Measurements from ENCODE around the gene ERCC2. TPM values are rescaled to one million over a fixed set of nuclear protein-coding genes. Genes with fewer than 3 reads are reported as not detected.

ERCC2 gene
- total and polyA plus RNA-seq, 2 of the 8 experiments (the other 6 are each of a cell fraction or from before 2014, with no cell fraction given) = 107 to 117 TPM

DNA sequence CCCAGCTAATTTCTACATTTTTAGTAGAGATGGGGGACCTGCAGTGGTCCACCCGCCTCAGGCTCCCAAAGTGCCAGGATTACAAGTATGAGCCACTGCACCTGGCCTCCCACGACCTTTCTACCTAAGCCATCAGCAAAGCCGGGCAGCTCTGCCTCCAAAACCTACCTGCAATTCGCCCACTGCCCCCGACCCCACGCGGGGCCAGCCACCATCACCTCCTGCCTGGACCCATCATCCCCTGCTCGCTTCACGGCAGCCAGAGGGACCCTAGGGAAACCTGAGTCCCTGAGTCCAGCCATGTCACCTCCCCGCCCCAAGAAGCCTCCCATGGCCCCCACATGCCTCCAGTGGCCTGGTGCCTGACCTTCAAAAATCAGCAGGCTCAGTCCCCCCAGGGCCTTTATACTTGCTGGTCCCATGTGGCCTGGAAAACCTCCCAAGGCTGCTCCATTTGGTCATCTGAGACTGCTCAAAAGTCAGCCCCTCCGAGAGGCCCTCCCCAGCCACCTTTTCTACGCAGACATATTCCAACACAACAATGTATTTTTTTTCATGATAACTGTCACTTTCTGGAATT is 12.1 kb downstream of the ERCC2 start (continued):
- TF ChIP-seq POLR2A (IDR thresholded peaks at IDR 0.05; ENCODE audit: control extremely low read depth in 1 of 2, low read depth in 2 of 2, low read length in 2 of 2) = no peak
- no peak for TF ChIP-seq POU5F1 (IDR thresholded peaks at IDR 0.05; ENCODE audit: low read depth, low read length)
- no peak for TF ChIP-seq E2F6 (IDR thresholded peaks at IDR 0.05)
